Fibroblast of lung (primary cell): Measurements from ENCODE around the gene SPRR4. TPM values are rescaled to one million over a fixed set of nuclear protein-coding genes. Genes with fewer than 3 reads are reported as not detected.

Source experiments
- DNase-seq, 2 donors: peaks; one replicate each; pipeline versions ENCODE4 v3.0.0 to v3.0.0-alpha.2; 2010; ENCODE audit warnings: low read depth in 2 of 2
- H2AFZ ChIP-seq: 2 replicates; pipeline ENCODE4 v1.5.1; 2012; ENCODE audit warnings: low read length, control low read depth, inconsistent platforms
- H3K27ac ChIP-seq: 2 replicates; pipeline ENCODE4 v1.5.1; 2011; ENCODE audit warnings: low read length, control low read depth; ENCODE audit not compliant: insufficient read depth
- H3K27me3 ChIP-seq: 2 replicates; pipeline ENCODE4 v1.5.1; 2011; ENCODE audit warnings: mild to moderate bottlenecking, low read length; ENCODE audit not compliant: control insufficient read depth, insufficient read depth
- H3K36me3 ChIP-seq: 2 replicates; pipeline ENCODE4 v1.5.1; 2011; ENCODE audit warnings: low read length; ENCODE audit not compliant: control insufficient read depth, insufficient read depth
- H3K4me1 ChIP-seq: 2 replicates; pipeline ENCODE4 v1.5.1; 2011; ENCODE audit warnings: low read length; ENCODE audit not compliant: control insufficient read depth, insufficient read depth; ENCODE audit errors: extremely low read depth
- H3K4me2 ChIP-seq: 2 replicates; pipeline ENCODE4 v1.5.1; 2011; ENCODE audit warnings: low read length, control low read depth; ENCODE audit not compliant: insufficient read depth; ENCODE audit errors: extremely low read depth
- H3K4me3 ChIP-seq, 4 experiments: fragments of 200-600 bp in 1 of 4; sonication (generic) in 1 of 4; replicated peaks in 1 of 4; 2 replicates each; pipeline ENCODE4 v1.5.1; 2011 to 2016; ENCODE audit warnings: low read length in 4 of 4, low read depth in 3 of 4, mild to moderate bottlenecking in 3 of 4, control low read depth in 2 of 4, inconsistent platforms in 1 of 4, mixed read lengths in 1 of 4; ENCODE audit not compliant: insufficient read depth in 1 of 4; ENCODE audit errors: control extremely low read depth in 1 of 4
- H3K79me2 ChIP-seq: 2 replicates; pipeline ENCODE4 v1.5.1; 2012; ENCODE audit warnings: mild to moderate bottlenecking, low read length, inconsistent platforms; ENCODE audit not compliant: control insufficient read depth, insufficient read depth
- H3K9ac ChIP-seq: 2 replicates; pipeline ENCODE4 v1.5.1; 2011; ENCODE audit warnings: mild to moderate bottlenecking, low read length, control low read depth; ENCODE audit not compliant: insufficient read depth
- H3K9me3 ChIP-seq: 2 replicates; pipeline ENCODE4 v1.5.1; 2012; ENCODE audit warnings: low read depth, low read length; ENCODE audit not compliant: control insufficient read depth, insufficient read depth
- H4K20me1 ChIP-seq: 2 replicates; pipeline ENCODE4 v1.5.1; 2011; ENCODE audit warnings: low read length; ENCODE audit not compliant: control insufficient read depth, insufficient read depth; ENCODE audit errors: extremely low read depth
- CTCF ChIP-seq, 2 donors: IDR thresholded peaks in 1 of 2; conservative IDR thresholded peaks in 1 of 2; 1 replicate in 1 of 2; 2 replicates in 1 of 2; pipeline ENCODE4 v1.5.1; 2011 to 2012; ENCODE audit warnings: low read length in 2 of 2, control low read depth in 1 of 2, inconsistent platforms in 1 of 2, low read depth in 1 of 2, mild to moderate bottlenecking in 1 of 2
- EZH2 ChIP-seq: IDR thresholded peaks from 2 replicates; pipeline ENCODE4 v1.5.1; 2012; ENCODE audit warnings: low read length, control low read depth, mild to moderate bottlenecking; ENCODE audit errors: missing control alignments
- polyA plus RNA-seq, 2 donors: library from polyadenylated mRNA; depleted of rRNA in 1 of 2; stranded (reverse) in 1 of 2; unstranded in 1 of 2; fragments of >200 nt; gene quantifications; 2 replicates each; pipeline ENCODE4 v1.2.1, GENCODE V29; 2011 to 2012; ENCODE audit warnings: missing spikeins in 1 of 2
- total RNA-seq: library from RNA; depleted of rRNA; stranded (reverse); fragments of >200 nt; gene quantifications from 2 replicates; pipeline ENCODE4 v1.2.1, GENCODE V29; 2014

SPRR4 gene
- total and polyA plus RNA-seq, 2 donors (not counting 1 experiment from before 2014, with no cell fraction given), result not detected

DNA sequence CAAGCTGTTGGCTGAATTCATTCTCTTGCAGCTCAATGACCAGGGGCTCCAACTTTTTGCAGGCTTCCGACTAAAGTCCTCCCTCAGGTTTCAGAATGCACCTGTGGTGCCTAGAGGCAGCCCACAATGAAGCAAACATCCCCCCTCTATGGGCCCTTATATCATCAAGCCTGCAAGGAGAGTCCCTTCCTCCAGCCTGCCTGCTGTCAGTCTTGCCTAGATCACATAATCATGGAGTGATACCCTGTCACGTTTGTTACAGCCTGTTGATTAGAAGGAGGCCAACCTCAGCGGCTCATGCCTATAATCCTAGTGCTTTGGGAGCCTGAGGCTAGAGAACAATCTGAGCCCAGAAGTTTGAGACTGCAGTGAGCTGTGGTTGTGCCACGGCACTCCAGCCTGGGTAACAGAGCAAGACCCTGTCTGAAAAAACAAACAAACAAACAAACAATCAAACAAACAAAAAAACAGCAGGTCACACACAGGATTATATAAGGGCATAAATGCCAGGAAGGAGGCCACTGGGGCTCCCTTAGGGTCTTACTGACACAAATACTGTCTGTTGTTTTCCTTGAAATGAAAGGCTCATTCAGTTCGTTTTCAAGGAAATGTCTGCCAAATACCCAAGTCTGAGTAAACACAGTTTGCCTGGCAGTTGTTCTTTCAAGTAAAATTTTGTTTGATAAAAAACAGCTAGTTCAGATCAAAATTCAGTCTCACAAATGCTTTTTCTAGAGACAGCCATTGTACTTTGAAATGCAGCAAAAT, 26.4 kb downstream of the SPRR4 start:
- H3K36me3 ChIP-seq, result no peaks in the 10 kb centered on the region
- TF ChIP-seq EZH2 (no peak), CTCF (conservative IDR thresholded peaks at IDR 0.05 in 1 of 2, IDR thresholded peaks at IDR 0.05 in 1 of 2; ENCODE audit: low read depth in 1 of 2, low read length in 2 of 2) (no peak)
- H4K20me1 ChIP-seq, result no peaks in the 10 kb centered on the region
- H3K79me2 ChIP-seq, result no peaks in the 10 kb centered on the region
- H3K4me2 ChIP-seq, result no peak overlapping the region
- H3K4me1 ChIP-seq, result no peaks in the 10 kb centered on the region
- no peak overlapping the region for H3K27ac ChIP-seq
- no peak overlapping the region for H2AFZ ChIP-seq
- H3K4me3 ChIP-seq, result no peak overlapping the region
- peaks cover 3% of the 10 kb centered on the region for H3K27me3 ChIP-seq
- H3K9me3 ChIP-seq, result no peaks in the 10 kb centered on the region
- H3K9ac ChIP-seq, result no peak overlapping the region
- no peak for DNase-seq

GRCh38 chr1:152997901-152998300, 27.5 kb downstream of the SPRR4 start:
- DNase-seq, result no peak
- Histone ChIP-seq H3K4me1 (no peaks in the 10 kb centered on the region), H3K27ac (no peak overlapping the region), H3K9ac (no peak overlapping the region), H3K9me3 (no peaks in the 10 kb centered on the region), H3K4me3 (no peak overlapping the region), H2AFZ (no peak overlapping the region), H4K20me1 (no peaks in the 10 kb centered on the region), H3K4me2 (no peak overlapping the region), H3K36me3 (no peaks in the 10 kb centered on the region), H3K27me3 (peaks cover 3% of the 10 kb centered on the region), H3K79me2 (no peaks in the 10 kb centered on the region)
- no peak for TF ChIP-seq CTCF (conservative IDR thresholded peaks at IDR 0.05 in 1 of 2, IDR thresholded peaks at IDR 0.05 in 1 of 2; ENCODE audit: low read depth in 1 of 2, low read length in 2 of 2)
- no peak for TF ChIP-seq EZH2

GRCh38 chr1:152998476-152998875, 28.0 kb downstream of the SPRR4 start:
- H3K9me3 ChIP-seq, result no peaks in the 10 kb centered on the region
- no peaks in the 10 kb centered on the region for H3K4me1 ChIP-seq
- H4K20me1 ChIP-seq, result no peaks in the 10 kb centered on the region
- no peak overlapping the region for H3K4me3 ChIP-seq
- TF ChIP-seq CTCF (conservative IDR thresholded peaks at IDR 0.05 in 1 of 2, IDR thresholded peaks at IDR 0.05 in 1 of 2; ENCODE audit: low read depth in 1 of 2, low read length in 2 of 2), result no peak
- no peak for TF ChIP-seq EZH2
- H3K9ac ChIP-seq, result no peak overlapping the region
- H2AFZ ChIP-seq, result no peak overlapping the region
- no peak overlapping the region for H3K4me2 ChIP-seq
- H3K27me3 ChIP-seq, result peaks cover 3% of the 10 kb centered on the region
- H3K36me3 ChIP-seq, result no peaks in the 10 kb centered on the region
- no peak for DNase-seq
- no peaks in the 10 kb centered on the region for H3K79me2 ChIP-seq
- H3K27ac ChIP-seq, result no peak overlapping the region
